Mammary epithelial cell (primary cell): ENCODE data around the gene NUMA1.

ENCODE experiments used
- CTCF ChIP-seq, 2 donors: IDR thresholded peaks in 1 of 2; conservative IDR thresholded peaks in 1 of 2; 2 replicates each; pipeline ENCODE4 v1.5.1; 2011 to 2012; ENCODE audit warnings: inconsistent platforms in 2 of 2, low read length in 2 of 2, mild to moderate bottlenecking in 2 of 2, control low read depth in 1 of 2, low read depth in 1 of 2; ENCODE audit not compliant: insufficient read depth in 1 of 2; ENCODE audit errors: extremely low read depth in 1 of 2
- EZH2 ChIP-seq: IDR thresholded peaks from 2 replicates; pipeline ENCODE4 v1.6.1; 2012; ENCODE audit warnings: low read length, inconsistent platforms, borderline replicate concordance

GRCh38 chr11:72085621-72086351 lies 5.4 kb upstream of the NUMA1 start:
- no peak for TF ChIP-seq CTCF (conservative IDR thresholded peaks at IDR 0.05 in 1 of 2, IDR thresholded peaks at IDR 0.05 in 1 of 2; ENCODE audit: extremely low read depth in 1 of 2, insufficient read depth in 1 of 2, low read depth in 1 of 2, low read length in 2 of 2)
- no peak for TF ChIP-seq EZH2
